ENCODE data around the gene NXNL1.

DNA sequence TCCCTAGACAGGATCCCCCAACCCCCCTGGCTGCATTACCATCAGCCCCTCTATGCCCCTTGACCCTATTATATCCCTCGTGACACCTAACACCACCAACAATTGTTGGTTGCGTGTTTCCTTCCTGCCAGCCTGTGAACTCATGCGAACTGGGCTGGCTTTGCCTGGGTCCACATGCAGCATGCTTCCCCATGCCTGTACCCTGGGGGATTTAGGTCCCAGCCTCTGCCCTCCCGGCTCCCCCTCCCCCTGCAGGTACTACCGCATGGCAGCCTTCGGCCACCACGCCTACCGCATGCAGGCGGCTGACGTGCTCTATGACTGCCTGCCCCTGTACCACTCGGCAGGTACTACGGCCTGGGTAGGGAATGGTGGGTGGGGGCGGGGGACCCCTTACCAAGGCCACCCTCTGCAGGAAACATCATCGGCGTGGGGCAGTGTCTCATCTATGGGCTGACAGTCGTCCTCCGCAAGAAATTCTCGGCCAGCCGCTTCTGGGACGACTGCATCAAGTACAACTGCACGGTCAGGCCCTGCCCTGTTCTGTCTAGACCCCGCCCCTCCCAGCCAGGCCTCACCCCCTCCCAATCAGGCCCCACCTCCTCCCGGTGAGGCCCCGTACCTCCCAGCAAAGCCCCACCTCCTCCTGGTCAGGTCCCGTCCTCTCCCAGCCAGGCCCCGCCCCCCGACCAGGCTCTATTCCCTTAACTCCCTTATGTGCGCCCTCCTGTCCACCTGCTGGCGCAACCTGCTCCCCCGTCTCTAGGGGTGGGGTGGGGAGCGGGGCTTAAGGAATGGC is 28.1 kb upstream of the NXNL1 start:
- TF ChIP-seq, protein P1, sequence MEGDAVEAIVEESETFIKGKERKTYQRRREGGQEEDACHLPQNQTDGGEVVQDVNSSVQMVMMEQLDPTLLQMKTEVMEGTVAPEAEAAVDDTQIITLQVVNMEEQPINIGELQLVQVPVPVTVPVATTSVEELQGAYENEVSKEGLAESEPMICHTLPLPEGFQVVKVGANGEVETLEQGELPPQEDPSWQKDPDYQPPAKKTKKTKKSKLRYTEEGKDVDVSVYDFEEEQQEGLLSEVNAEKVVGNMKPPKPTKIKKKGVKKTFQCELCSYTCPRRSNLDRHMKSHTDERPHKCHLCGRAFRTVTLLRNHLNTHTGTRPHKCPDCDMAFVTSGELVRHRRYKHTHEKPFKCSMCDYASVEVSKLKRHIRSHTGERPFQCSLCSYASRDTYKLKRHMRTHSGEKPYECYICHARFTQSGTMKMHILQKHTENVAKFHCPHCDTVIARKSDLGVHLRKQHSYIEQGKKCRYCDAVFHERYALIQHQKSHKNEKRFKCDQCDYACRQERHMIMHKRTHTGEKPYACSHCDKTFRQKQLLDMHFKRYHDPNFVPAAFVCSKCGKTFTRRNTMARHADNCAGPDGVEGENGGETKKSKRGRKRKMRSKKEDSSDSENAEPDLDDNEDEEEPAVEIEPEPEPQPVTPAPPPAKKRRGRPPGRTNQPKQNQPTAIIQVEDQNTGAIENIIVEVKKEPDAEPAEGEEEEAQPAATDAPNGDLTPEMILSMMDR (IDR thresholded peaks at IDR 0.05), result no peak
- no peak for TF ChIP-seq POLR2AphosphoS5 (IDR thresholded peaks at IDR 0.05)
- no peak for TF ChIP-seq POLR2A (IDR thresholded peaks at IDR 0.05)
